ENCODE data around the gene SEC24D. TPM values are rescaled to one million over a fixed set of nuclear protein-coding genes. Genes with fewer than 3 reads are reported as not detected.

Gene SEC24D
- total and polyA plus RNA-seq, 2 donors (not counting 3 experiments of a cell fraction or from before 2014, with no cell fraction given), result 81.5 to 127 TPM

GRCh38 chr4:118816538-118817177, 19.3 kb downstream of the SEC24D start:
- no peak overlapping the region for H3K27ac ChIP-seq (ENCODE audit: insufficient read depth, low read depth, low read length)
- no peak overlapping the region for H3K4me3 ChIP-seq (replicated peaks in 1 of 3; ENCODE audit: insufficient read depth in 1 of 3, low read depth in 1 of 3, low read length in 3 of 3)
- peaks cover 36% of the 10 kb centered on the region in 2 experiments for H3K36me3 ChIP-seq (ENCODE audit: control insufficient read depth in 2 of 2, extremely low read depth in 1 of 2, insufficient read depth in 2 of 2, low read length in 2 of 2)
- dilution Hi-C loops (cut with MboI; ENCODE audit: extremely low pct_ligation_motif_present, low sequenced_read_pairs), result no loop called here
- ChIA-PET POLR2A (interaction anchor here (0.7 kb wide), 1 partner anchor 11 kb away, joined by 3 read pairs; no protein-coding TSS in a partner anchor), CTCF (interaction anchor here (1.0 to 2.0 kb wide), 5 partner anchors 8 to 75 kb away, joined by 3 to 7 read pairs (median 3); no protein-coding TSS in a partner anchor)
- H3K79me2 ChIP-seq (ENCODE audit: control insufficient read depth, insufficient read depth, low read length), result peaks cover 82% of the 10 kb centered on the region
- no peaks in the 10 kb centered on the region for H3K9me1 ChIP-seq (replicated peaks; ENCODE audit: control insufficient read depth, extremely low read depth, insufficient read depth, low read length)
- peaks cover 13% of the 10 kb centered on the region for H4K20me1 ChIP-seq (replicated peaks; ENCODE audit: control insufficient read depth, extremely low read depth, insufficient read depth, low read length)
- no TSS peak for BruUV-seq (replicated peaks)
- peaks cover 9% of the 10 kb centered on the region for H3K4me1 ChIP-seq (ENCODE audit: control insufficient read depth, extremely low read depth, insufficient read depth, low read length)
- no peak overlapping the region for H2AFZ ChIP-seq (ENCODE audit: low read depth, low read length)
- H3K9ac ChIP-seq (replicated peaks; ENCODE audit: extremely low read depth, insufficient read depth, low read length), result no peak overlapping the region
- intact Hi-C loops (cut with micrococcal nuclease), result no loop called here
- DNase-seq (ENCODE audit: low read depth, low spot score) (peak; percentile 63), FAIRE-seq (peak; percentile 78)
- H3K9me3 ChIP-seq (replicated peaks; ENCODE audit: control insufficient read depth, insufficient read depth, low read length), result no peaks in the 10 kb centered on the region
- peak; percentile 41 for TF ChIP-seq GATA2 (IDR thresholded peaks at IDR 0.05; ENCODE audit: insufficient read depth, insufficient read length, low read depth, low read length)
- peak; percentile 58 for TF ChIP-seq JUN (IDR thresholded peaks at IDR 0.05; ENCODE audit: borderline replicate concordance, insufficient read depth, insufficient read length, low read depth)
- no peak for TF ChIP-seq CTCF (IDR thresholded peaks at IDR 0.05; ENCODE audit: extremely low read depth in 1 of 2, insufficient read depth in 1 of 2, low read depth in 1 of 2, low read length in 2 of 2)
- peak; percentile 58 for TF ChIP-seq FOS (IDR thresholded peaks at IDR 0.05; ENCODE audit: borderline replicate concordance, insufficient read depth, low read length)
- TF ChIP-seq, protein P1, sequence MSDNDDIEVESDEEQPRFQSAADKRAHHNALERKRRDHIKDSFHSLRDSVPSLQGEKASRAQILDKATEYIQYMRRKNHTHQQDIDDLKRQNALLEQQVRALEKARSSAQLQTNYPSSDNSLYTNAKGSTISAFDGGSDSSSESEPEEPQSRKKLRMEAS (IDR thresholded peaks at IDR 0.05; ENCODE audit: insufficient read depth, insufficient read length), result no peak
- H3K27me3 ChIP-seq (ENCODE audit: control insufficient read depth in 2 of 2, insufficient read depth in 2 of 2, low read length in 2 of 2), result no peaks in the 10 kb centered on the region
- no peak overlapping the region for H3K4me2 ChIP-seq (ENCODE audit: insufficient read depth, low read length)
